ENCODE data around the gene DISP2.

Gene DISP2, protein sequence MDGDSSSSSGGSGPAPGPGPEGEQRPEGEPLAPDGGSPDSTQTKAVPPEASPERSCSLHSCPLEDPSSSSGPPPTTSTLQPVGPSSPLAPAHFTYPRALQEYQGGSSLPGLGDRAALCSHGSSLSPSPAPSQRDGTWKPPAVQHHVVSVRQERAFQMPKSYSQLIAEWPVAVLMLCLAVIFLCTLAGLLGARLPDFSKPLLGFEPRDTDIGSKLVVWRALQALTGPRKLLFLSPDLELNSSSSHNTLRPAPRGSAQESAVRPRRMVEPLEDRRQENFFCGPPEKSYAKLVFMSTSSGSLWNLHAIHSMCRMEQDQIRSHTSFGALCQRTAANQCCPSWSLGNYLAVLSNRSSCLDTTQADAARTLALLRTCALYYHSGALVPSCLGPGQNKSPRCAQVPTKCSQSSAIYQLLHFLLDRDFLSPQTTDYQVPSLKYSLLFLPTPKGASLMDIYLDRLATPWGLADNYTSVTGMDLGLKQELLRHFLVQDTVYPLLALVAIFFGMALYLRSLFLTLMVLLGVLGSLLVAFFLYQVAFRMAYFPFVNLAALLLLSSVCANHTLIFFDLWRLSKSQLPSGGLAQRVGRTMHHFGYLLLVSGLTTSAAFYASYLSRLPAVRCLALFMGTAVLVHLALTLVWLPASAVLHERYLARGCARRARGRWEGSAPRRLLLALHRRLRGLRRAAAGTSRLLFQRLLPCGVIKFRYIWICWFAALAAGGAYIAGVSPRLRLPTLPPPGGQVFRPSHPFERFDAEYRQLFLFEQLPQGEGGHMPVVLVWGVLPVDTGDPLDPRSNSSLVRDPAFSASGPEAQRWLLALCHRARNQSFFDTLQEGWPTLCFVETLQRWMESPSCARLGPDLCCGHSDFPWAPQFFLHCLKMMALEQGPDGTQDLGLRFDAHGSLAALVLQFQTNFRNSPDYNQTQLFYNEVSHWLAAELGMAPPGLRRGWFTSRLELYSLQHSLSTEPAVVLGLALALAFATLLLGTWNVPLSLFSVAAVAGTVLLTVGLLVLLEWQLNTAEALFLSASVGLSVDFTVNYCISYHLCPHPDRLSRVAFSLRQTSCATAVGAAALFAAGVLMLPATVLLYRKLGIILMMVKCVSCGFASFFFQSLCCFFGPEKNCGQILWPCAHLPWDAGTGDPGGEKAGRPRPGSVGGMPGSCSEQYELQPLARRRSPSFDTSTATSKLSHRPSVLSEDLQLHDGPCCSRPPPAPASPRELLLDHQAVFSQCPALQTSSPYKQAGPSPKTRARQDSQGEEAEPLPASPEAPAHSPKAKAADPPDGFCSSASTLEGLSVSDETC (N-terminal part only)

DNA sequence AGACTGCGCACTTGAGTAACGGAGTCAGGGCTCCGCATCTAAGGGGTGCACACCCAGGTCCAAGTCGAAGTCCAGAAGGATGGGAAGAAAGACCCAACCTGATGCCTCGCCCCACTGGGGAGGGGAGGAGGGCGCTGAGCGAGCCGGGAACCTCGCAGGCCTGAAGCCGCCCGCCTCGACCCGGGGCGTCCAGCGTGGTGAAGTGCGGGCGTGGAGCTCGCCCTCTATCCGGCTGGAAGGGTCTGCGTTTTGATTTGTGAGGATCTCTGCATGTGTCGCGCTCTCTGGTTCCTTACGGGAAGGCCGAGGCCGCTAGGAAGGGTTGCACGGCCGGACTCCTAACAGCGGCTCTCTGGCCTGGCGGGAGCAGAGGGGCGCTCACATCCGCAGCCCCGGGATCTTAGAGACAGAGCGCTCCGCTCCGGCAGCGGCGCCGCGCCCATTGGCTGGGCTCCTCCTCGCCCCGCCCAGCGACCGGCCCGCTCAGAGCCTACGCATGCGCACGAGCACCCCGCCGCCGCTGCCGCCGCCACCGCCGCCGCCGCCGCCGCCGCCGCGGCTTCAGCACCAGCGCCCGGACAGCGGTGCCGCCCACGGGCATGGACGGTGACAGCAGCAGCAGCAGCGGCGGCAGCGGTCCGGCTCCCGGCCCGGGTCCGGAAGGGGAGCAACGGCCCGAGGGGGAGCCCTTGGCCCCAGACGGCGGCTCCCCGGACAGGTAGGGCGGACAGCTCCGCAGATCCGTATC, at the start of gene DISP2:
DISP2 (plus strand) TSS at position 497 of the 748 bp plus-strand sequence; CDS start at position 600, 103 bp downstream.
- DNase-seq: peak; percentile 88

GRCh38 chr15:40309344-40309862, 48.6 kb upstream of the DISP2 start:
- DNase-seq: no peak

DNA sequence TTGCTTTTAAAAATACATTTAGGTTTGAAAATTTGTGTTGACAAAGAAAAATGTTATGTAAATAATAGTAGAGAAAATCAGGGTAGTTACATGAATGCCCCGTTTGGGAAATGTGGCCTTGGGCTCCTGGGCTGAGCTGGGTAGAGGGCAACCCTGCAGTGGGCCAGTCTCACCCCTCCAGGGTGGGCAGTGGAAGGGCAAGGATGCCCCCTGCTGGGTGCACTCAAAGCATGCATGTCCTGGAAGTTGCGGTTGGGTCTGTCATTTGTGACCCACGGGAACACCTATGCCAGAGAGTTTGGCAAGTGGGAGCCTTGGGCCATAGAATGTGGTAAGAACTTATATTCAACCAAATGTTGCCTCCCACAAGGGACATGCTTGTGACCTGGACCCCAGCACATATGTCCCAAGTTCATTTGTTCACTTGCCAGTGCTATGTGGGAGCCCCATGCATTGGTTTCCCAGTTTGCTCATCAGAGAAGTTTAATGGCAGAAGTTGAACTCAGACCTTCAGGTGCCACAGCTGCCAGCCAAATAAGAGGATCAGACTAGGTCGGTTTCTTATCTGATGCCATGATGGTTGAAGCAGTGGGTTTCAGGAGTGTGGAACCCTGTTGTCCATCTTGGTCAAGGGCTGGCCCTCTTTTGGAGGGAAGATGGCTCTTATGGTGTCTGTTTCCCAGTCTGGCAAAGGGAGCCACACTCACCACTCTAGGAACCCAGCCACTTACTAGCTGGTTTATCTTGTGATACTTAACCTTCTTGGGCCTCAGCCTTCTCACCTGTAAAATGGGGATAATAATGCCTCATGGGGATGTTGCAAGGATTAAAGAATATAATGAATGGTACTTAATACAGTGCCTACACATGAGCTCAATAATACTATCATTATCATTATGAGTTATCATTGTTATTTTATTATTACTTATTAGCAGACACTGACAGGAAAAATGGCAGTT, 47.7 kb upstream of the DISP2 start:
- DNase-seq: peak; percentile 68

GRCh38 chr15:40310993-40311392, 47.0 kb upstream of the DISP2 start:
- no peak for DNase-seq

DNA sequence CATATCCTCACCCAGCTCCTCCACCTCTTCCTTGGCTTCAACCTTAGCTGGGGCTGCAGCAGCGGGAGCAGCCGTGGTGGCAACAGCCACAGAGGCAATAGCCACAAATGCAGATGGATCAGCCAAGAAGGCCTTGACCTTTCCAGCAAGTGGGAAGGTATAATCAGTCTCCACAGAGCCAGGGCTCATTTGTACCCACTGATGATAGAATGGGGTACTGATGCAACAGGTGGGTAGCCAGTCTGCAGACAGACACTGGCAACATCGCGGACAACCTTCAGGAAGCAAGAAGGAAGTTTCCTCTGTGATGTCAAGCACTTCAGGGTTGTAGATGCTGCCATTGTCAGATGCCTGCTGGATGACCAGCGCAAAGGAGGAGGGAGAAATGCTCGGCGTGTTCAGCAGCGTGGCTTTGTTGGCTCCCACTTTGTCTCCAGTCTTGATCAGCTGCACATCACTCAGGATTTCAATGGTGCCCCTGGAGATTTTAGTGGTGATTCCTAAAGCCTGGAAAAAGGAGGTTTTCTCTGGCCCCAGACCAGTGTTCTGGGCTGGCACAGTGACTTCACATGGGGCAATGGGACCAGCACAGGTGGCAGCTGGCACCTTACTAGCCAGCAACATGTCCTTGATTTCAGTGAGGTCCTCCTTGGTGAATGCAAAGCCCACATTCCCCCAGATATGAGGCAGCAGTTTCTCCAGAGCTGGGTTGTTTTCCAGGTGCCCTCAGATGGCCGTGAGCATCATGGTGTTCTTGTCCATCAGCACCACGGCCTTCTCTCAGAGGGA, 45.5 kb upstream of the DISP2 start:
- no peak for DNase-seq

DNA sequence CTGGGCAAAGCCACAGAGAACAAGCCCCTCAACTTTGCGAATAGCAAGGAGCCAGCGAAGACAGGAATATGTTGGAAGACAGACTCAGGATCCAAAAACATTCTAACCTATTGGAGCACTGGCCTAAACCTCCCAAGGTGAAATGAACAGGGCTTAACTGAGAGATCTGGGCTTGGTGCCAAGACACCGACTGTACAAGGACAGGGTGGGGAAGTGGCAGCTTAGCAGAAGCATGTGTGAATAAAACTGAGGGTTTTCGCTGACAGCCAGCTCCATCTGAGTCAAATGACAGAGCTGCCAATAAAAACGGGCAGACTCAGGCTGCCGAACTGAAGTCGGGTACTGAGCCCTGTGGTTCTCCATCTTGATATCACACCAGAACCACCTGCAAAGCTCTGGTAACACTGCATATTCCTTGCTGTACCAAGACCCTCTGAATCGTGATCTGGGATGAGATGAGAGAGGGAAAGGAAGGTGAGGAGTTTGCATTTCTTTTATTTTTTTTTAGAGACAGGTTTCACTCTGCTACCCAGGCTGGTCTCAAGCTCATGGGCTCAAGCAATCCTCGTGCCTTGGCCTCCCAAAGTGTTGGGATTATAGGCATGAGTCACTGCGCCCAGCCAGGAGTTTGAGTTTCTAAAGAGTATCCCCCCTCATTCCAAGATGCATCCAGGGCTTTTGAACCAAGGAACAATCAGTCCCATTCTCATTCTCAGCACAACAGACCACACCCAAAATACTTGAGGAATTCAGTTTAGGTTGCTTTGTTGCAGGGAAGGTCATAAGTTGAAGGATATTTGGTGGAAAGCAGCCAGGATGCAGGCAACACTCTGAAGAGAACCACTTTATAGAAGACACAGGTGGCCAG, 44.3 kb upstream of the DISP2 start:
- peak; percentile 66 for DNase-seq

GRCh38 chr15:40314723-40315276, 43.2 kb upstream of the DISP2 start:
- no peak for DNase-seq

- DNase-seq: no peak
These were observed 41.1 kb upstream of the DISP2 start for GRCh38 chr15:40316931-40317330.

- DNase-seq: no peak
These were observed 40.4 kb upstream of the DISP2 start for GRCh38 chr15:40317580-40317979.

- no peak for DNase-seq
These were observed 37.6 kb upstream of the DISP2 start for GRCh38 chr15:40320409-40320808.

DNA sequence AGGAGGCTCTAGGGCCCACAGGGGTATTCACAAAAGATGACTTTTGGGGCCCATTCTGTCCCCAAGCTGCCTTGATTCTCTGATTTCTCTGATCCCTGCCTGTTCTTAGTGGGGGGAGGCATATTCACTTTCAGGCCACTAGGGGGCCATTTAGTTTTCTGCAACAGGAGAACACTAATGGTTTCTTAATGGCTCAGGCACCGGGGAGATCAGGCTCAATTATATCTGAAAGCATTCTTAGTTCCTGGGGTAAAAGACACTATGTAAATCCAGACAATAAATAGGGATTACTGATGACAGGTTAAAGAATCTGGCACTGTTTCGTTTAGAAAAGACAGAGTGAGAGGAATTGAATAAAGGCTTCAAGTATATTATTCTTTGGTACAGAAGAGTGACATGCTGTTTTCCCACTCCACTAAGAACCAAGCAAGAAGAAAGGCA, 37.1 kb upstream of the DISP2 start:
- DNase-seq: peak; percentile 60

- no peak for DNase-seq
These were observed 35.3 kb upstream of the DISP2 start for GRCh38 chr15:40322531-40323238.

DNA sequence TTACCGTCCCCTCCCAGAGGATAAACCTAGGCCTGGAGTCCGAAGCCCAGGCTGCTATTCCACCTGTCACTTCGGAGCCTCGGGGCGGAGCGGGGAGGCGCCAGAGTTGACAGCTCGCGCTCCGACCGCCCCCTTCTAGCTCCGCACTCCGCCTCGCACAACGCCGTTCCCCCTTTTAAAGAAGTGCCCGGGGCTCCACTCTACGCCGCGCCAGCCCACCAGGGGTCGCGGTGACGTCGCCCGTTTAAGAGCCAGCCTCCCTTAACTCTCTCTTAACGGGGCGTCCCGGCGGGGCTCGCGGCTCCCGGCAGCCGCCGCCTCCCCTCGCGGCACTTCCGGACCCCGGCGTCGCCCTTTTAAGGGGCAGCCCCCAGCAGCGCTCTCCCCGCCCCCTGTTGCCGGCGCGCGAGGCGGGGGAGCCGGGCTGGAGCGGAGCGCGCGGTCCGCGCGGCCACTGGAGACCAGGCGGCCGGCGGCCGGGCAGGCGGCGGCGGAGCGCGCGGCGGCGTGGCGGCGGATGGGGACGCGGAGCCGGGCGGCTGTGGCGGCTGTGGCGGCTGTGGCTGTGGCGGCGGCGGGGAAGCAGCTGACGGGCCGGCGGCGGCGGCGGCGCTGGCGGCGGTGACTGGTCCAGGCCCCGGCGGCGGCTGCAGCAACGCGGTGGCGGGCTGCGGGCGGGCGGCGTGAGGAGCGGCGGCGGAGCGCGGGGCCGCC, 34.6 kb upstream of the DISP2 start, which contains the start of gene INAFM2:
INAFM2 (plus strand) TSS at position 454 of the 714 bp plus-strand sequence. CDS start 364 bp downstream, outside the sequence.
- DNase-seq: peak; percentile 93

GRCh38 chr15:40323953-40324937, 33.8 kb upstream of the DISP2 start:
- no peak for DNase-seq

- DNase-seq: no peak
These were observed 32.8 kb upstream of the DISP2 start for GRCh38 chr15:40325188-40325587.

DNA sequence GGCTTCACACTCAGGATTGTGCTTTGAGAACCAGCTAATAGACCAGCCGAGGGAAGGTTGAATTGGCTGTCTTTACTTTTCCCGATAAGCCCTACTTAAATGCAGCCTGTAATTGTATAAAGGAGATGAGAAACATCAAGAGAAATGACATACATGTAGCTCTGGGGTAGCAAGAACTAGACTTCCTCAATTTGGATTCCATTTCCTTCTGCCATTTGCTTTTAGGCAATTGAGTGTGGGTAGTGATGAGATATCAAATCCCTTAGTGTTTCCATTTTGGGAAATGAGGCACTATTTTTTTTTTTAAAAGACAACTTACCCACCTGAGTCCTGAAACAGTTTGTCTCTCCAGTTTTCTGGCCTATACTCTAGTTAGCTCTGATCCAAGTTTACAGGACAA, 32.3 kb upstream of the DISP2 start:
- DNase-seq: no peak
